IMR-90 (cell line): ENCODE data around the gene TPTE. TPM values are rescaled to one million over a fixed set of nuclear protein-coding genes. Genes with fewer than 3 reads are reported as not detected.

Experiments used
- ATAC-seq: fragments of 200-7000 bp; cut with Tn5 transposase; 2 replicates; pipeline ENCODE4 v1.9.1; 2020; ENCODE audit warnings: low read depth, mild to moderate bottlenecking, moderate library complexity
- BruUV-seq: library from RNA; stranded (reverse); fragments of 400-500 nt; replicated peaks from 2 replicates; lab custom pipeline; 2021; lab: Mats Ljungman, UMichigan
- CTCF ChIA-PET: fragments of 300-600 bp; formaldehyde crosslinking; extraction: SDS; loops from one replicate; lab custom pipeline; 2021; ENCODE audit warnings: antibody characterized with exemption; lab: Yijun Ruan, JAX
- POLR2A ChIA-PET: fragments of 300-600 bp; sonication (Branson Sonifier 250); formaldehyde crosslinking; loops from one replicate; lab custom pipeline; 2022; ENCODE audit warnings: antibody characterized with exemption; ENCODE audit not compliant: unreplicated experiment; lab: Charles Lee
- DNase-seq: peaks from one replicate; pipeline ENCODE4 v3.0.0; 2013
- H2AFZ ChIP-seq: replicated peaks from 2 replicates; pipeline ENCODE3; 2013; ENCODE audit warnings: low read length, mild to moderate bottlenecking; ENCODE audit not compliant: poor library complexity
- H2AK5ac ChIP-seq: 2 replicates; pipeline ENCODE4 v1.6.1; 2013; ENCODE audit warnings: low read depth, low read length, inconsistent platforms
- H2AK9ac ChIP-seq: replicated peaks from 2 replicates; pipeline ENCODE3; 2013; ENCODE audit warnings: mild to moderate bottlenecking, low read depth, low read length, moderate library complexity; ENCODE audit not compliant: poor library complexity
- H2BK120ac ChIP-seq: 2 replicates; pipeline ENCODE4 v1.6.1; 2013; ENCODE audit warnings: low read depth, low read length, inconsistent platforms
- H2BK15ac ChIP-seq: 3 replicates; pipeline ENCODE4 v1.6.1; 2013; ENCODE audit warnings: low read depth, low read length, inconsistent platforms
- H2BK20ac ChIP-seq: 2 replicates; pipeline ENCODE4 v1.6.1; 2013; ENCODE audit warnings: low read depth, mild to moderate bottlenecking, inconsistent platforms, low read length, moderate library complexity
- H2BK5ac ChIP-seq: 2 replicates; pipeline ENCODE4 v1.6.1; 2013; ENCODE audit warnings: mild to moderate bottlenecking, low read depth, low read length, inconsistent platforms; ENCODE audit not compliant: poor library complexity, severe bottlenecking
- H3K14ac ChIP-seq: replicated peaks from 2 replicates; pipeline ENCODE4 v1.6.1; 2013; ENCODE audit warnings: low read depth, low read length, inconsistent platforms
- H3K18ac ChIP-seq: 2 replicates; pipeline ENCODE4 v1.6.1; 2013; ENCODE audit warnings: low read depth, low read length, control low read depth
- H3K23ac ChIP-seq: 2 replicates; pipeline ENCODE4 v1.6.1; 2013; ENCODE audit warnings: low read depth, low read length, inconsistent platforms
- H3K27ac ChIP-seq: 2 replicates; pipeline ENCODE4 v1.5.1; 2013; ENCODE audit warnings: mild to moderate bottlenecking, control low read depth, low read length; ENCODE audit not compliant: insufficient read depth
- H3K27me3 ChIP-seq: 2 replicates; pipeline ENCODE4 v1.6.1; 2013; ENCODE audit warnings: low read length; ENCODE audit not compliant: control insufficient read depth, insufficient read depth
- H3K36me3 ChIP-seq: 2 replicates; pipeline ENCODE4 v1.6.1; 2013; ENCODE audit warnings: low read length, mixed read lengths; ENCODE audit not compliant: control insufficient read depth, insufficient read depth
- H3K4ac ChIP-seq: 2 replicates; pipeline ENCODE4 v1.6.1; 2013; ENCODE audit warnings: low read depth, low read length, inconsistent platforms
- H3K4me1 ChIP-seq: 2 replicates; pipeline ENCODE4 v1.6.1; 2013; ENCODE audit warnings: low read length, mixed read lengths; ENCODE audit not compliant: control insufficient read depth, insufficient read depth
- H3K4me2 ChIP-seq: 2 replicates; pipeline ENCODE4 v1.6.1; 2013; ENCODE audit warnings: low read depth, mild to moderate bottlenecking, control low read depth, low read length, moderate library complexity
- H3K4me3 ChIP-seq: 2 replicates; pipeline ENCODE4 v1.5.1; 2013; ENCODE audit warnings: low read depth, mild to moderate bottlenecking, control low read depth, low read length, moderate library complexity; ENCODE audit not compliant: insufficient read depth
- H3K56ac ChIP-seq: 2 replicates; pipeline ENCODE4 v1.6.1; 2013; ENCODE audit warnings: low read length, inconsistent platforms; ENCODE audit not compliant: insufficient read depth; ENCODE audit errors: extremely low read depth
- H3K79me1 ChIP-seq, 2 experiments: 2 replicates each; pipeline ENCODE4 v1.6.1; 2013; ENCODE audit warnings: low read length in 2 of 2, inconsistent platforms in 1 of 2, low read depth in 1 of 2
- H3K9ac ChIP-seq: 2 replicates; pipeline ENCODE4 v1.6.1; 2013; ENCODE audit warnings: low read depth, low read length, control low read depth
- H3K9me1 ChIP-seq: 2 replicates; pipeline ENCODE4 v1.6.1; 2013; ENCODE audit warnings: low read length, inconsistent platforms; ENCODE audit not compliant: insufficient read depth
- H3K9me3 ChIP-seq: 2 replicates; pipeline ENCODE4 v1.6.1; 2013; ENCODE audit warnings: low read length; ENCODE audit not compliant: control insufficient read depth, insufficient read depth
- H4K20me1 ChIP-seq: 2 replicates; pipeline ENCODE4 v1.6.1; 2013; ENCODE audit warnings: low read length, inconsistent platforms; ENCODE audit not compliant: insufficient read depth
- H4K5ac ChIP-seq: 2 replicates; pipeline ENCODE4 v1.6.1; 2013; ENCODE audit warnings: mild to moderate bottlenecking, low read depth, low read length, control low read depth
- H4K8ac ChIP-seq, 2 experiments: 2 replicates each; pipeline ENCODE4 v1.6.1; 2013; ENCODE audit warnings: low read depth in 2 of 2, low read length in 2 of 2, control low read depth in 1 of 2, inconsistent platforms in 1 of 2
- H4K91ac ChIP-seq: 2 replicates; pipeline ENCODE4 v1.6.1; 2013; ENCODE audit warnings: low read depth, low read length, inconsistent platforms; ENCODE audit not compliant: insufficient read depth
- CEBPB ChIP-seq: IDR thresholded peaks from 2 replicates; pipeline ENCODE4 v1.6.1; 2012; ENCODE audit warnings: low read depth, low read length, improper control_type of control experiment
- CHD1 ChIP-seq: IDR thresholded peaks from 2 replicates; pipeline ENCODE4 v1.6.1; 2012; ENCODE audit warnings: low read depth, low read length, improper control_type of control experiment
- ELK1 ChIP-seq: fragments of 150-350 bp; IDR thresholded peaks from 2 replicates; pipeline ENCODE4 v1.6.1; 2016; ENCODE audit warnings: low read depth, mild to moderate bottlenecking, low read length, moderate library complexity, borderline replicate concordance
- FOS ChIP-seq: fragments of 150-350 bp; IDR thresholded peaks from 2 replicates; pipeline ENCODE4 v1.6.1; 2016; ENCODE audit warnings: low read depth, low read length
- MAFK ChIP-seq: IDR thresholded peaks from 2 replicates; pipeline ENCODE4 v1.6.1; 2012; ENCODE audit warnings: low read depth, low read length, improper control_type of control experiment
- MAZ ChIP-seq: IDR thresholded peaks from 2 replicates; pipeline ENCODE4 v1.6.1; 2012; ENCODE audit warnings: low read depth, mild to moderate bottlenecking, low read length, improper control_type of control experiment, moderate library complexity, borderline replicate concordance
- NFE2L2 ChIP-seq: fragments of 150-350 bp; IDR thresholded peaks from 2 replicates; pipeline ENCODE4 v1.6.1; 2016; ENCODE audit warnings: low read depth, mild to moderate bottlenecking, low read length
- POLR2A ChIP-seq: IDR thresholded peaks from 2 replicates; pipeline ENCODE4 v1.6.1; 2012; ENCODE audit warnings: mild to moderate bottlenecking, low read depth, low read length
- RAD21 ChIP-seq: IDR thresholded peaks from 2 replicates; pipeline ENCODE4 v1.6.1; 2012; ENCODE audit warnings: low read length, improper control_type of control experiment
- RCOR1 ChIP-seq: IDR thresholded peaks from 2 replicates; pipeline ENCODE4 v1.6.1; 2012; ENCODE audit warnings: mild to moderate bottlenecking, low read length, improper control_type of control experiment; ENCODE audit not compliant: insufficient replicate concordance
- RFX5 ChIP-seq: IDR thresholded peaks from 2 replicates; pipeline ENCODE4 v1.8.0; 2012; ENCODE audit warnings: low read depth, mild to moderate bottlenecking, low read length, moderate library complexity
- SMC3 ChIP-seq: fragments of 150-350 bp; IDR thresholded peaks from 2 replicates; pipeline ENCODE4 v1.6.1; 2016; ENCODE audit warnings: low read depth, mild to moderate bottlenecking, antibody characterized with exemption, low read length, moderate library complexity
- WGBS, 2 experiments: methylation state at CpG; one replicate each; pipeline versions ENCODE4 v1.1.5 to v1.1.7; 2013; ENCODE audit warnings: missing lambda C conversion rate in 2 of 2; ENCODE audit not compliant: insufficient read length in 1 of 2; ENCODE audit errors: extremely low coverage in 2 of 2; 5-methylcytosine and 5-hydroxymethylcytosine counted together
- dilution Hi-C: fragments of 300-500 bp; cut with HindIII; formaldehyde crosslinking; loops from one replicate; pipeline ENCODE4 v1.14.3; 2018; ENCODE audit warnings: low sequenced_read_pairs; ENCODE audit not compliant: unreplicated experiment
- in situ Hi-C: fragments of 300-500 bp; cut with MboI; formaldehyde crosslinking; loops from 3 replicates; pipeline ENCODE4 v1.14.3; 2019; ENCODE audit warnings: low sequenced_read_pairs, inconsistent platforms, mixed read lengths
- intact Hi-C: fragments of 100-400 bp; cut with micrococcal nuclease; formaldehyde crosslinking; loops from 2 replicates; pipeline ENCODE4 v1.10.0; 2022
- polyA plus RNA-seq, 3 experiments: library from polyadenylated mRNA; depleted of rRNA; stranded (reverse); fragments of >200 nt; gene quantifications; 2 replicates each; pipeline ENCODE4 v1.2.3, GENCODE V29; 2012; ENCODE audit warnings: low replicate concordance in 1 of 3
- total RNA-seq: library from RNA; depleted of rRNA; stranded (reverse); fragments of >200 nt; gene quantifications from 2 replicates; pipeline ENCODE4 v1.2.3, GENCODE V29; 2012
- TF ChIP-seq, protein P1 (sequence below): fragments of 150-350 bp; IDR thresholded peaks from 2 replicates; pipeline ENCODE4 v1.6.1; 2017; ENCODE audit warnings: mild to moderate bottlenecking, antibody characterized with exemption, low read length, low read depth

Gene TPTE
- total and polyA plus RNA-seq, 2 of the 4 experiments (the other 2 are of a cell fraction), result not detected

DNA sequence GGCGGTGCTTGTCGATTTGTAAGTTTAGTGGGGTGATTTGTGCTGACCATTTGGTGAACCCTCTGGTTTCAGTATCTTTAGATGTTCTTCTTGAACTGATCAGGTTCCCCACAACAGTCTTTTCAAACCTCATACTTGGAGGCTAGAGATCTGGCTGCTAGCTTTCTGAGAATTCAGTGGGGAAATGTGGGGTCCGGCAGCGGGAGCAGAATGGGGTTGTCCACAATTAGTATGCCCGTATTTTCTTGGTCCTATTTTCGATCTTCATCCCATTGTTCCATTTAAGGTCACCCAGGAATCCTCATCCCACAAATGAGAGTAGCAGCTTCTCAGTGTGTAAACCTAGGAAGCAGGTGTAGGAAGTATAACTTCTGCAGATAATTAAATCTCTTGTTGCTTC lies 10.3 kb upstream of the TPTE start:
- dilution Hi-C loops (no loop called here), in situ Hi-C loops (no loop called here), intact Hi-C loops (no loop called here)
- H2BK120ac ChIP-seq, result no peak overlapping the region
- no peak overlapping the region for H2BK20ac ChIP-seq
- H3K4me2 ChIP-seq, result no peak overlapping the region
- POLR2A ChIA-PET, result no interaction called here
- 100% methylated on average over 1 of the region's 6 CpGs; no CpG with 5 or more reads in 1 of the 2 experiments for WGBS, 2 experiments
- H4K20me1 ChIP-seq, result no peaks in the 10 kb centered on the region
- H2AFZ ChIP-seq, result no peak overlapping the region
- no peaks in the 10 kb centered on the region for H3K9me1 ChIP-seq
- H3K27ac ChIP-seq, result no peak overlapping the region
- TF ChIP-seq FOS (no peak), POLR2A (no peak), RAD21 (no peak), MAZ (no peak), RFX5 (no peak), SMC3 (no peak), MAFK (no peak), CEBPB (no peak), NFE2L2 (no peak), CHD1 (no peak), ELK1 (no peak), RCOR1 (no peak)
- TF ChIP-seq, protein P1, sequence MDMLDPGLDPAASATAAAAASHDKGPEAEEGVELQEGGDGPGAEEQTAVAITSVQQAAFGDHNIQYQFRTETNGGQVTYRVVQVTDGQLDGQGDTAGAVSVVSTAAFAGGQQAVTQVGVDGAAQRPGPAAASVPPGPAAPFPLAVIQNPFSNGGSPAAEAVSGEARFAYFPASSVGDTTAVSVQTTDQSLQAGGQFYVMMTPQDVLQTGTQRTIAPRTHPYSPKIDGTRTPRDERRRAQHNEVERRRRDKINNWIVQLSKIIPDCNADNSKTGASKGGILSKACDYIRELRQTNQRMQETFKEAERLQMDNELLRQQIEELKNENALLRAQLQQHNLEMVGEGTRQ, result no peak
- peaks cover 6% of the 10 kb centered on the region for H3K9me3 ChIP-seq
- ATAC-seq, result no peak
- no peak overlapping the region for H2BK5ac ChIP-seq
- no peak overlapping the region for H2BK15ac ChIP-seq
- H3K4me3 ChIP-seq, result no peak overlapping the region
- H3K56ac ChIP-seq, result no peak overlapping the region
- no peaks in the 10 kb centered on the region for H3K36me3 ChIP-seq
- no peaks in the 10 kb centered on the region for H3K4me1 ChIP-seq
- H3K27me3 ChIP-seq, result no peaks in the 10 kb centered on the region
- no peak overlapping the region for H3K4ac ChIP-seq
- CTCF ChIA-PET, result no interaction called here
- H4K91ac ChIP-seq, result no peak overlapping the region
- H4K5ac ChIP-seq, result no peak overlapping the region
- no TSS peak for BruUV-seq
- H3K23ac ChIP-seq, result no peak overlapping the region
- no peak for DNase-seq
- H2AK5ac ChIP-seq, result no peak overlapping the region
- no peak overlapping the region for H3K14ac ChIP-seq
- H3K79me1 ChIP-seq, result no peaks in the 10 kb centered on the region
- no peak overlapping the region for H3K9ac ChIP-seq
- no peak overlapping the region for H2AK9ac ChIP-seq
- H3K18ac ChIP-seq, result no peak overlapping the region
- no peak overlapping the region for H4K8ac ChIP-seq
